Epithelial cell of proximal tubule (primary cell): ENCODE results near the gene EPHB2. TPM values are rescaled to one million over a fixed set of nuclear protein-coding genes. Genes with fewer than 3 reads are reported as not detected.

Experiments
- DNase-seq: peaks from one replicate; pipeline ENCODE4 v3.0.0-alpha.2; 2011; ENCODE audit warnings: low read depth
- H3K4me3 ChIP-seq: 2 replicates; pipeline ENCODE4 v1.5.1; 2011; ENCODE audit warnings: low read depth, mild to moderate bottlenecking, low read length
- total RNA-seq: library from RNA; depleted of rRNA; stranded (reverse); fragments of >200 nt; gene quantifications from 2 replicates; pipeline ENCODE4 v1.2.3, GENCODE V29; 2015
- TF ChIP-seq, protein P1 (sequence below): conservative IDR thresholded peaks from 2 replicates; pipeline ENCODE4 v1.5.1; 2012; ENCODE audit warnings: low read depth, mild to moderate bottlenecking, low read length

EPHB2 gene
- total RNA-seq, 1 donor from 2014 or later, result 47.8 TPM

DNA sequence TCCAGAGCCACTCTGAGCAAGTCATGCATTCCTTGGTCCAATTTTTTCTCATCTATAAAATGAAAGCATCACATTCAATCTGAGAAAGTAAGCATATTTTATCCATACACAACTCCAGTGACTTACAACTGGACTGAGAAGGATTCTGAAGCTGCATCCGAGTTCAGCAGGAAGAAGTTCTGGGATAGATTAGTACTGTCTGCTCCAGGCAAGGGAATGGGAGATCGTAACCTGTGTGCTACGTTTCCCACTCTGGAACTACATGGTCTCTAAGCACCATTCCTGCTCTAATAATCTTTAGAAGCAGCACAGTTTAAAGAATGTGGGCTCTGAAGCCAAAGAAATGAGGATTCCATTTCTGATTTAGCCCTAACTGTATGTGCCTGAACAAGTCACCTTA lies 182.7 kb downstream of the EPHB2 start:
- no peak overlapping the region for H3K4me3 ChIP-seq
- DNase-seq, result no peak
- TF ChIP-seq, protein P1, sequence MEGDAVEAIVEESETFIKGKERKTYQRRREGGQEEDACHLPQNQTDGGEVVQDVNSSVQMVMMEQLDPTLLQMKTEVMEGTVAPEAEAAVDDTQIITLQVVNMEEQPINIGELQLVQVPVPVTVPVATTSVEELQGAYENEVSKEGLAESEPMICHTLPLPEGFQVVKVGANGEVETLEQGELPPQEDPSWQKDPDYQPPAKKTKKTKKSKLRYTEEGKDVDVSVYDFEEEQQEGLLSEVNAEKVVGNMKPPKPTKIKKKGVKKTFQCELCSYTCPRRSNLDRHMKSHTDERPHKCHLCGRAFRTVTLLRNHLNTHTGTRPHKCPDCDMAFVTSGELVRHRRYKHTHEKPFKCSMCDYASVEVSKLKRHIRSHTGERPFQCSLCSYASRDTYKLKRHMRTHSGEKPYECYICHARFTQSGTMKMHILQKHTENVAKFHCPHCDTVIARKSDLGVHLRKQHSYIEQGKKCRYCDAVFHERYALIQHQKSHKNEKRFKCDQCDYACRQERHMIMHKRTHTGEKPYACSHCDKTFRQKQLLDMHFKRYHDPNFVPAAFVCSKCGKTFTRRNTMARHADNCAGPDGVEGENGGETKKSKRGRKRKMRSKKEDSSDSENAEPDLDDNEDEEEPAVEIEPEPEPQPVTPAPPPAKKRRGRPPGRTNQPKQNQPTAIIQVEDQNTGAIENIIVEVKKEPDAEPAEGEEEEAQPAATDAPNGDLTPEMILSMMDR, result no peak

DNA sequence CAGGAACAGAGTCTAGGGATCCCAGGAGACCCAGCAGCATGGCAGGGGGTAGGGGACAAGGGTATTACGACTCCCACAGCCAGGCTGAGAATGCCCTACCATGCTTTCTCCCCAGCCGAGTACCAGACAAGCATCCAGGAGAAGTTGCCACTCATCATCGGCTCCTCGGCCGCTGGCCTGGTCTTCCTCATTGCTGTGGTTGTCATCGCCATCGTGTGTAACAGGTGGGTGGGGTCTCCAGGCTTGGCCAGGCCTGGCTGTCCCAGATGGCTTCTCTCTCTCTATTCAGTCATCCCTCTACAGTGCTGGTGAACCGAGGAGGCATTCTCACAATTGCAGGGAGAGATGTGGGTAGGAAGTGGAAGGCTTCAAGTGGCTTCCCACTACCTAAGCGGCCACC lies 184.7 kb downstream of the EPHB2 start:
- TF ChIP-seq, protein P1, result no peak
- DNase-seq, result no peak
- no peak overlapping the region for H3K4me3 ChIP-seq

DNA sequence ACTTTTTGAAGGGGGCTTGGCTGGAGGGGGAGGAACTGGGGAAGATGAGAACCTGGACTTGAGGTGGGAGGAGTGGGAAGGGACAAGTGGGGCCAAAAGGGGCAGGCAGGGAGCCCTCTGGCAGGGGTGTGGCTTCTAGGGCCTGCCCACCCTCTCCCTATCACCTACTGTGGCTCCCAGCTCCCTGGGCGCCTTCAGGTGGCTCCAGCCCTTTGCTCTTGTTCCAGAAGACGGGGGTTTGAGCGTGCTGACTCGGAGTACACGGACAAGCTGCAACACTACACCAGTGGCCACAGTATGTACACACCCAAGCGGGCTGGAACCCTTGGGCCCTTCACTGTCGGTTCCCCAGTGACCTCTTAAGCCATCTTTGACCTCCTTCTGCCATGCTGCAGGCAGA lies 185.5 kb downstream of the EPHB2 start:
- no peak overlapping the region for H3K4me3 ChIP-seq
- no peak for DNase-seq
- TF ChIP-seq, protein P1, result no peak

DNA sequence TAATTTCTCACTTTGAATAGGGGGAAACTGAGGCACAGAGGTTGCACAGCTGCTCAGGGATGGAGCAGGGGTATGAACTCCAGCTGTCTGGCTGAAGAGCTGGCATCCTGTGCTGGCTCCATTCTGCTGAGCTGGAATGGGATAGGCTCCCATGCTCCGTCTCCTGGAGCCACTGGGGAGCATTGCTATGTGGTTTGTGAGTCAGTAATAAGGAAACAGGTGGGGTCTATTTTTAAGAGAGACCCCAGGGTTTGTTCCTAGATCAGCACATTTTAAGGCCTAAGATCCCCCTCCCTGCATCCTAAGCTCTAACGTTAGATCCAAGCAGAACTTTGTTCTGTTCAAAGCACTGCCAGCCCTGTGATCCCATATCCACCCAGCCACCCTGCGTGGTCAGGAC lies 189.8 kb downstream of the EPHB2 start:
- no peak overlapping the region for H3K4me3 ChIP-seq
- TF ChIP-seq, protein P1, result no peak
- DNase-seq, result no peak

DNA sequence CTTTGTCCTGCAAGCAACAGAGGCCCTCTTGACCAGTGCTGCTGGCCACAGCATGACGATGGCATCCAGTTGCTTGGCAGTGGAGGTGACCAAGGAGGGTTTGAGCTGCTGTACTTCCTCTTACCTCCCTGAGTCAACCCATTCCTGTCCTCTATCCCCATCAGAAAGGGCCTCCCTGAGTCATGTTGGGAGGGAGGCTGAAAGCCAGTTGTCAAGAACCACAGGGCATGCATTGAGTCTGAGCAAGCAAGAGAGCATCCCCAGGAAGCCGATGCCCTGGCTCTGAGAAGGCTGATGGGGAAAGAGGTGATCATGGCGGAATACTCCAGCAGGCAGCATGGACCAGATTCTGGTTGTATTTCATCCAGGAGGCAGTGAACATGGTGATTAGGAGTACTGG lies 192.5 kb downstream of the EPHB2 start:
- no peak overlapping the region for H3K4me3 ChIP-seq
- no peak for DNase-seq
- TF ChIP-seq, protein P1, result no peak

DNA sequence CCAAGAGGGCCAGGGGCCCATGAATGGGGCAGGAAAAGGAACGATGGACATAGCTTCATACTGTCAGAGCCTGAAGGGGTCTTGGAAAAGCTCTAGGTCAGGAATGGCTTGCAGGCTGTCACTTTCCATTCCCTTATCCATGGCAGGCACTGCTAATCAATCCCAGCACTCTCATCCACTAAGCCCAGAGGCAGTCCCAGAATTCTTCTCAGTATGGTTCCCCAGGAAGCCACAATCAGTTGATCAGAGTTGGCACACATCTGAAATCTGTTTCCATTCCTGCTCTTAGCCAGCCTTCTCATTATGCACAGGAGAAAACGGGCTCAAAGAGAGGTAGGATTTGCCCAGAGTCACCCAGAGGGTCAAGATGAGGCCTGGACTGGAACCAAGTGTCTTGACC lies 196.3 kb downstream of the EPHB2 start:
- DNase-seq, result no peak
- TF ChIP-seq, protein P1, result no peak

DNA sequence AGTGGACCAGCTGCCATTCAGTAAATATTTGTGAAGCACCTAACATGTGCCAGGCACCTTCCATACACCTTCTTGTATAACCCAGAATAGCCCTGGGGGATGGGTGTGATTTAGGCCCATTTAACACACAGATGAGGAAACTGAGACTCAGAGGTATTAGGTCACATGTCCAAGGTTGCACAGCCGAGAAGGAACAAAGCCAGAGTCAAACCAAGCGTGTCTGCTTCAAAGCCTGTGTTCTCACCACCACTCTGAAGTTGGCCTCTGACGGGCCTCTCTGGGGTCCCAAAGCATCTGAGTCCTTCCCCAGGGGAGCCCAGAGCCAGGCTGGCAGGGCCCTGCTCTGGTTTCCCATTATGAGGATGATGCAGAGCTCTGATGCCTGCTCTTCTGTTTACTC lies 196.9 kb downstream of the EPHB2 start:
- TF ChIP-seq, protein P1, result no peak
- H3K4me3 ChIP-seq, result no peak overlapping the region
- DNase-seq, result no peak

More for the DNA sequence above, 196.3 kb downstream of the EPHB2 start:
- H3K4me3 ChIP-seq, result no peak overlapping the region
